H54 (cell line): ENCODE data around the gene SETD1B.

ENCODE experiments used
- DNase-seq: peaks from one replicate; pipeline ENCODE4 v3.0.0; 2011; ENCODE audit warnings: low spot score, mixed read lengths; ENCODE audit not compliant: insufficient read length
- FAIRE-seq: peaks from 3 replicates; lab custom pipeline; 2011; peaks lifted over from hg19 to GRCh38; lab: Jason Lieb, UNC
- POLR2A ChIP-seq: IDR thresholded peaks from 2 replicates; pipeline ENCODE4 v1.6.1; 2011; ENCODE audit warnings: low read depth, mild to moderate bottlenecking, low read length

Gene SETD1B

DNA sequence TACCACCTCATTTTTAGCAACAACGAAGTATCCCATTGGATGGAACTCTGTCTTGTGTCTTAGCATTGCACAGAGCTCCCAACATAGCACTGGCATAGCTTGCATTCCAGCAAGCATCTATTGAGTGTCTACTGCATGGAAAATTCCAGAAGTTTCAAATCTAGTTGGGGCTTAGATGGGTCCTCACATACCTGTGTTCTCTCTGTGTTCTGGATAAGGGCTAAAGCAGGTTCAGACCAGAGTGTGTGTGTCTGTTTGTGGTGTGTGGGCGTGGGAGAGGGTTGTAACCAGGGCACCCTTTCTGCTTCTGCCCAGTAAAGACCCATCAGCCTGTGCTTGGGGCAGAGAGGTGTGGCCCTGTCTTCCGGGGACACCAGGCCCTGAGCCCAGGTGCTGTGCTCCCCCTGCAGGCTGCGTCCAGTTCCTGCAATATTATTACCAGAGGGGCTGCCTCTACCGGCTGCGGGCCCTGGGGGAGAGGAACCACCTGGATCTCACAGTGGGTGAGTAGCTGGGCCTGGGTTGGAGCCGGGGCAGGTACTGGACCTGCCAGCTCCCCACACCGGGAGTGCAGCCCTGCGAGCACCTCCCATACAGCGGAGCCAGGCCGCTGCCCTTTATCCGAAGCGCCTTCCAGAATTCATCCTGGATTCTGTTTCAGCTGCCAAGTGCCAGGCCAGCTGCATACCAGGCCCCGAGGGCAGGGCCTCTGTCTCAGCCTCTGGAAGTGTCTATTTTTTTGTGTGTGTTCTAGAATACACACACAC is 30.6 kb upstream of the SETD1B start:
- FAIRE-seq (peak; percentile 45), DNase-seq (peak; percentile 82)
- no peak for TF ChIP-seq POLR2A

DNA sequence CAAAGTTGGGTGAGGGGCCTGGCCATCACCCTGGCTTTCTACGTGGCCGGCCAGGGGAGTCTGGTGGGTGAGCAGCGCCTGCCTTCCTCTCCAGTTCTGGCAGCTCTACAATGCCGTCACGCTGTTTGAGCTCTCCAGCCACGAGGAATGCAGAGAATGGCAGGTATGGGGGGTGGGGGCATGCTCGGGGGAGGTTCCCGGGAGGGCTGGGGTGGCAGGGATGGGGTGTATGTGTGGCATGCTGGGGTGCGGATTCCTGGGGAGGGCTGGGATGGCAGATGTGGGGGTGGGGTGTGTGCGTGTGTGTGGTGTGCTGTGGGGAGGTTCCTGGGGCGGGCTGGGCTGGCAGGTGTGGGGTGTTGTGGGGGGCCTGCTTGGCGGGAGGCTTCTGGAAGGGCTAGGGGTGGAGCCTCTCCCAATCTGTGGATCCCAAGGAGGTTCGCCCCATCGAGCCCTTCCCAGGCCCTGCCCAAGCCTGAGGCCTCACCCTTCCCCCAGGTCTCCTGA is 28.8 kb upstream of the SETD1B start:
- no peak for DNase-seq
- TF ChIP-seq POLR2A: no peak
- no peak for FAIRE-seq

DNA sequence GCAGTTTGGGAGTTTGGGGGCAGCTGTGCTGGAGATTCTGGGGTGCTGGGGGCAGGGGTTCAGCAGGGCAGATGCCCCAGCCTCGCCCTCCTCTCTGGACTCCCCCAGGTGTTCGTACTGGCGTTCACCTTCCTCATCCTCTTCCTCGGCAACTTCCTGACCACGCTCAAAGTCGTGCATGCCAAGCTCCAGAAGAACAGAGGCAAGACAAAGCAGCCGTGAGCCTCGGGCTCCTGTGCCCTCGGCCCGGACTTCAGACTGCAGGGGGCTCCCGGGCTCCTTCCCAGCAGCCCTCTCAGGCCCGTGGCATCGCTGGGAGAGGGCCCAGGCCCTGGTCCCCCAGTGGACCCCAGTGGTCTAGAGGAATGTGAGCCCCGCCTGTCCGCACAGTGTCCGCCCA is 28.3 kb upstream of the SETD1B start:
- DNase-seq: no peak
- no peak for FAIRE-seq
- no peak for TF ChIP-seq POLR2A

DNA sequence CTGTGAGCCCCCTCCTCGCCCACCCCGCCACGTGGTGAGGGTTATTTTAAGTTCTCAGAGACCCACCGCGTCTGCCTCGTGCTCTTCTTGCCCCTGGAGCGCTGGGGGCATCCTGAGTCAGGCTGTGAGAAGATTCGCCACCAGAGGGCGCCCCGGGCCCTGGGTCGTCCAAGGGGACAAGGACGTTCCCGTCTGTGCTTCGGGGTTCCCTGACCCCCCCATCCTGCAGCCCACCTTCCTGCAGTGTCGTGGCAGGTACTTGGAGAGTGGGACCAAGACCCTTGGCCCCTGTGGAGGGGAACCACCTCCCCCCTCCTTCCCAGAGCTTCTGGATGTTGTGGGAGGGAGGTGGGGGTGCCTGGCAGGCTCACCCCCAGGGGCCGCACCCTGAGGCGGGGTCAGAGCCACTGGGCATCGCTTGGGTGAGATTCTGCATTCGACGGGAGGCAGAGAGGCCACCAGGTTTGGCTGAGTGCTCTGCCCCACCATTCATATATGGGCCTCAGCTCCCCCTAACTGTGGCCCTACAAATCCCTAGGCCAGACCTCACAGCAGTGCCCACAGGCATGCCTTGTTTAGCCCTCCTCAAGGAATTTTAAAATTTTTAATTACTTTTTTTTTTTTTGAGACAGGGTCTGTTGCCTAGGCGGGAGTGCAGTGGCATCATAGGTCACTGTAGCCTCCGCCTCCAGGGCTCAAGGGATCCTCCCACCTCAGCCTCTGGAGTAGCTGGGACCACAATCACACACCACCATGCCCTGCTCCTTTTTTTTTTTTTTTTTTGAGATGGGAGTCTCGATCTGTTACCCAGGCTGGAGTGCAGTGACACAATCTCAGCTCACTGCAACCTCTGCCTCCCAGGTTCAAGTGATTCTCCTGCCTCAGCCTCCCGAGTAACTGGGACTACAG is 27.4 kb upstream of the SETD1B start:
- DNase-seq: no peak
- TF ChIP-seq POLR2A: no peak
- no peak for FAIRE-seq

DNA sequence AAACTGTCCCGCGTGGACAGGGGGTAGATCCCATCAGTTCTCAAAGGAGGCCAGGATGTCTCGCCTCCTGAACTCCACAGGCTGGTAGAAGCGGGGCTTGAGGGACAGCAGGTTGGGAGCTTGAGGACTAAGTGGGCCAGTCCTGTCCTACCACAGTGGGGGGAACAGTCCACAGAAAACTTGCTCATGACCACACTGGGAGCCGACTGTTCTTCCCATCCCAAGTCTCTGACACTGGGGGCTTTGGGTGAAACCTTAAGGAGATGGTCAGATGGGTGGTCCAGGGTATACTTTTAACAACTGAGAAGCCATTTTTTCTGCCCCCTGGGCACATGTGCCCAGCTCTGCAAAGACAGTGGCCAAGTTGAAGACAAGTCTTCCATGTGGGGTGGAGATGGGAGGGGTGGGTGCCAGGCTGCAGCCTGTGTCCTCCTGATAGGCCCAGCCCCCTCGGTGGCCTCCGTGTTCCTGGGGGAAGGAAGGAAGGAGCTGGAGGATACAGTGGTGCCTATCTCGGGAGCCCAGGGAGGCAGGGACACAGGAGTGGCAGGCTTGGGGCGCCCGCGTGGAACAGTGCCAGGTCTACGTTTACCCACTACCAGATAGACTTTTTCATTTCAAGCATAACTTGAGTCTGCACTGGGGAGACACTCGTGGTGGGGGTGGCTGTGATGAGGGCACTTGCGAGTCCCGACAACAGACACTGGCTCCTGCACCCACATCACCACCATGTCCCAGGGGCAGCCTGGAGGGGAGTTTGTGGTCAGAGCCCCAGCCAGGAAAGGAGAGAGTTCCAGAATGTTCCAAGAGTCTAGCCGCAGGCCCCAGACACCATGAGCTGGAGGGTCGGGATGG is 25.0 kb upstream of the SETD1B start:
- no peak for FAIRE-seq
- no peak for TF ChIP-seq POLR2A
- no peak for DNase-seq

DNA sequence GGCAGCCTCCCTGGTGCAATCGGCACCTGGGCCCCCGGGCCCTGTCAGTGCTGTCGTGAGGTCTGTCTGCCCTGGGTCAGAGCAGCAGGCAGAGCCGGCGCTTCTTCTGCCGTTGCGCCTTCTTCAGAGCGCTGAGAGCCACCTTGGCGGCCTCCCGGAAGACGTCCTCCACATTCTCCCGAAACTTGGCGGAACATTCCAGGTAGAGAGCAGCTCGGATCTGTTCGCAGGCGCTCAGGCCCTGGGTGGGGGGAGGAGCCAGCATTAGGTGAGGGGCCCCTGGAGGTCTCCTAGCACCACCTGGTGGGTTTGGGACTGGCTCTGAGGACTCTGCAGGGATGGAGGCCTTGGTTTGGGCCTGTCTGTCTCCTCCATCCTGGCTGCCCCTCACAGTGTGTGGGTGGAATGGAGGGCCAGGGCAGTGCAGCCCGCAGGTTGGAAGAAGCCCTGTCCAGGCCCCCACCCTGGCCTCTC is 24.4 kb upstream of the SETD1B start:
- no peak for FAIRE-seq
- no peak for TF ChIP-seq POLR2A
- DNase-seq: no peak

DNA sequence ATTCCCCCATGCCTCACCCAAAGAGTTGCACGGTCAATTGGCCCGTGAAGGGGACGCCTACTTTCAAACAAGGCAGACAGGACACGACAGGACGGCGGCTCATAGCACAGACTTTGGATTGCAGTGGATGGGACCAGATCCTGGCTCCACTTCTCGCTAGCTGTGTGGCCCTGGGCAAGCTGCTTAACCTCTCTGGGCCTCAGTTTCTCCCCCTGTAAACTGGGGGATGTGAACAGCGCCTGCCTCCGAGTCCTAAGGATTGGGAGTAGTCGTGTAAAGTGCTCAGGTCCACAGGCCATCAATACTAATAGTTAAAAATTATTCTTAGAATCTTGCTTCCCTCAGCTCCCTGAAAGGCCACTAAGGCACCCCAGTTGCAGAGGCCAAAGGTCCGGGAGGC is 23.4 kb upstream of the SETD1B start:
- TF ChIP-seq POLR2A: no peak
- DNase-seq: no peak
- no peak for FAIRE-seq

DNA sequence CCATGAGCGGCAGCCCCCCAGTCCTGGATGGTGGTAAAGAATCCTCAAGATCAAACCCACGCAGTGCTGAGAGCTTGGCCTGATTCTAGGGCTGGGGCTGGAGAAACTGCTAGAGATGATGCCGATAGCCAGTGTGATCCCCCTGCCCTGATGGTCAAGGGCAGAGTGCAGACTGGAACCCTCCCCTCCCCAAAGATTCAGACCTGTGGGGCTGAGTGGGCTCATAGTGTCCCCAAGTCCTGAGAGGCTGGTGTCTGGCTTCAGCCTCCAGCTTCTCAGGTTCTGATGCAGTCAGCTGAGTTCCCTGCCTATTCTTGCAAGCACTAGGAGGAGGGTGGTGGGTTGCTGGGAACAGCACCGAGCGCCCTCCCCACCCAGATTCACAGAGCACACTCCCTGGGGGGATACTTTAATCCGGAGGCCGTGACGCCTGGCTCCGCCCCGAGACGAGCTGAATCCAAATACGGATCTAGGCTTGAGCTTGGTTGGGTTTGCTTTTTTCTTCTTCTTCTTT is 22.3 kb upstream of the SETD1B start:
- DNase-seq (no peak), FAIRE-seq (no peak)
- no peak for TF ChIP-seq POLR2A

DNA sequence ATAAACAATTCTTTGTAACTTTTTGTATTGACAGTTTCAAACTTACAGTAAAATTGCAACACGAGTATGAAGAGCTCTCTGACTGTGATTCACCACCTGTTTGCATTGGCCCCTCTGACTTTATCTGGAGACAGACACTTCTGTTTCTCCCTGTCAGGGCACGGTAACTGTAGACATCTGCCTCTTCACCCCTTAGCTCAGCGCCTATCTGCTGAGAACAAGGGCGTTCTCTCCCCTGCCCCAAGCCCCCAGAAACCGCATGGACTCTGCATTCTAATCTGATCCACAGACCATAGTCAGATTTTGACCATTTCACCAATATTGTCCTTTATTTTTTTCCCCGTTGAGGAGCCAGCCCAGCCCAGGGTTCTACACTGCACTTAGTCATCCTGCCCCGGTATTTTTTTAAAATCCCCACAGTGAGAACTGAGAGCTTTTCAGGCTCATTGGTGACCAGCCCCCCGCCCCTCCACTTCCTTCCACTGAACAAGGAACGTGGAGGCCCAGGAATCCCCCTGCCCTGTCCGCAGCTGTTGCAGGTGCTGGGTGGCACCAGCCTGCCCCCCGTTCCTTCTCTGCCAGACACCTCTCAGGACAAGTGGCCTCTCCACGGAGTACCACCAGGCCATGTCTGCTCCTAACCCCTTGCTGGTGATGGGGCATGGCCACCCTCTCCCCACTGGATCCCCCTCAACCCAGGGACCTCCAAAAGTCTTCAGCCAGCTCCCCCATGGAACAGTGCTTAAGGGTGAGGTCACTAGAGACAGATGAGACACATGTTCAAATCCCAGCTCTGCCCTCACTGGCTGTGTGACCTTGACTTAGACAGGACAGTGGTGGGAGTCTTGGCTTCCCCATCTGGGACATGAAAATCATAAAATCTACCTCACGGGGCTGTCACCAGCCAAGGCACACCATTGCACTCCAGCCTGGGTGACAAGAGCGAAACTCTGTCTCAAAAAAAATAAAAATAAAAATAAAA is 21.5 kb upstream of the SETD1B start:
- TF ChIP-seq POLR2A: no peak
- DNase-seq (no peak), FAIRE-seq (no peak)

DNA sequence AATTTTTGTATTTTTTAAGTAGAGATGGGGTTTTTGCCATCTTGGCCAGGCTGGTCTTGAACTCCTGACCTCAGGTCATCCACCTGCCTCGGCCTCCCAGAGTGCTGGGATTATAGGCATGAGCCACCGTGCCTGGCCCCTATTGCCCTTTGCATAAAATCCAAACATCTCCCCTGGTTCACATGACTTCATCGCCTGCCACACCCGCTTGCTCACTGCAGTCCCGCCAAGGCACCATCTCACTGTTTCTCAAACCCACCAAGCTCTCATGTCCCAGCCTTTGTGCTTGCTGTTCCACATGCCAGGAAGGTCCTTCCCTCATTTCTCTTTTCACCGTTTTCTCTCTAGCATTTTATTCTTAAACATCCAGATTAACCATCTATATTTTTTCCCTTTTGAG is 20.0 kb upstream of the SETD1B start:
- FAIRE-seq (peak; percentile 30), DNase-seq (no peak)
- TF ChIP-seq POLR2A: no peak

DNA sequence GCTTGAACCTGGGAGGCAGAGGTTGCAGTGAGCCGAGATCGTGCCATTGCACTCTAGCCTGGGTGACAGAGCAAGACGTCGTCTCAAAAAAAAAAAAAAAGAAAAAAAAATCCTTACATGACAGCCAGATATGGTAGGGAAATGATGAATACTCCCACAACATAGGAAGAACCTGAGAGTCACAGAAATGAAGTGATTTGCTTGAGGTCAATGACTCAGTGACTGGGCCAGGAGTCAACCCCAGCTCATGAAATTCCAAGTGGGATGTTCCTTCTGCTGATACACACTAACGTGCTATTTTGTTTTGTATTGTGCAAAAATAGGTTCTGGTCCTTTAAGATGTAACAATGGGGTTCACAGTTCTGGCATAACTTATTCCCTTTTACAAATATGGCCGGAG is 19.3 kb upstream of the SETD1B start:
- TF ChIP-seq POLR2A: no peak
- FAIRE-seq (peak; percentile 92), DNase-seq (no peak)

DNA sequence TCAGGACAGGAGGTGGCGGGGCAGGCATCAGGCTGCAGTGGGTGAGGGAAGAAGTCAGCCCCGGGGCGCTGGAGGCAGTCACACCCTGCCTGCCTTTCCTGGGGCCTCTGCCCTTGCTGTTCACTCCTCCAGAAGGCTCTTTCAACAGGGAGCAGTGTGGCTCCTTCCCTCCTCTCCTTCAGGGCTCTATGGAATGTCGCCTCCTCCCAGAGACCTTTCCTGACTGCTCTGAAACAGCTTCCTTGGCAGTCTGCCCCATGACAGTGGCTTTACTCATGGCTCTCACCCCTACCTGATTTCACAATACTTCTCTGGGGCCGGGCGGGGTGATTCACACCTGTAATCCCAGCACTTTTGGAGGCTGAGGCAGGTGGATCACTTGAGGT is 17.4 kb upstream of the SETD1B start:
- FAIRE-seq: peak; percentile 90

More for the DNA sequence above, 17.4 kb upstream of the SETD1B start:
- no peak for TF ChIP-seq POLR2A
- DNase-seq: no peak
